Stimulated activated naive CD8-positive, alpha-beta T cell treated with anti-CD3 and anti-CD28 coated beads, Interleukin-15, Interleukin-2, amounts not matched to agents 100 U/mL and 50 U/mL, for 24 hours (primary cell): ENCODE data around the gene NTRK1.

Source experiments
- ATAC-seq: fragments of 150-1000 bp; cut with Tn5 transposase; one replicate; pipeline ENCODE4 v1.10.0; 2021
- DNase-seq: peaks from one replicate; pipeline ENCODE4 v3.0.0; 2021

The NTRK1 gene

GRCh38 chr1:156858555-156858956 is 2.1 kb upstream of the NTRK1 start:
- DNase-seq = no peak

GRCh38 chr1:156858959-156859522 is 1.6 kb upstream of the NTRK1 start, which contains the start of gene INSRR:
INSRR (minus strand) TSS chr1:156859117; CDS start chr1:156858621, 496 bp downstream.
- DNase-seq = no peak
- ATAC-seq = no peak

More at GRCh38 chr1:156858555-156858956, 2.1 kb upstream of the NTRK1 start:
- no peak for ATAC-seq

- DNase-seq = no peak
- ATAC-seq = no peak
These were observed 1.0 kb upstream of the NTRK1 start for GRCh38 chr1:156859523-156860112.

GRCh38 chr1:156860113-156860627 is 495 bp upstream of the NTRK1 start:
- ATAC-seq = peak; percentile 47
- DNase-seq = peak; percentile 76

- ATAC-seq (no peak), DNase-seq (no peak)
These were observed 1.9 kb downstream of the NTRK1 start for GRCh38 chr1:156862584-156862983.

- peak; percentile 40 for ATAC-seq
These were observed 2.4 kb downstream of the NTRK1 start for GRCh38 chr1:156862997-156863599.

GRCh38 chr1:156863631-156864030 is 3.0 kb downstream of the NTRK1 start:
- ATAC-seq = no peak

More at GRCh38 chr1:156862997-156863599, 2.4 kb downstream of the NTRK1 start:
- peak; percentile 38 for DNase-seq

GRCh38 chr1:156864796-156865195 is 4.1 kb downstream of the NTRK1 start:
- ATAC-seq (no peak), DNase-seq (no peak)

More at GRCh38 chr1:156863631-156864030, 3.0 kb downstream of the NTRK1 start:
- DNase-seq = no peak

- ATAC-seq (no peak), DNase-seq (no peak)
These were observed 4.6 kb downstream of the NTRK1 start for GRCh38 chr1:156865258-156865657.

GRCh38 chr1:156865865-156866248 is 5.2 kb downstream of the NTRK1 start:
- ATAC-seq = peak; percentile 15
- DNase-seq = no peak

GRCh38 chr1:156866249-156866909 is 5.7 kb downstream of the NTRK1 start:
- peak; percentile 34 for ATAC-seq
- peak; percentile 54 for DNase-seq

- ATAC-seq = no peak
- DNase-seq = no peak
These were observed 7.7 kb downstream of the NTRK1 start for GRCh38 chr1:156868341-156868740.

- ATAC-seq (no peak), DNase-seq (no peak)
These were observed 8.8 kb downstream of the NTRK1 start for GRCh38 chr1:156869455-156869854.

GRCh38 chr1:156873659-156874058 is 13.0 kb downstream of the NTRK1 start:
- DNase-seq = no peak
- ATAC-seq = no peak

- DNase-seq = no peak
These were observed 13.5 kb downstream of the NTRK1 start for GRCh38 chr1:156874142-156874541.

GRCh38 chr1:156874572-156875340 is 14.1 kb downstream of the NTRK1 start:
- no peak for ATAC-seq
- no peak for DNase-seq

More at GRCh38 chr1:156874142-156874541, 13.5 kb downstream of the NTRK1 start:
- no peak for ATAC-seq

- DNase-seq (no peak), ATAC-seq (no peak)
These were observed 14.6 kb downstream of the NTRK1 start for GRCh38 chr1:156875341-156875615.

- DNase-seq (no peak), ATAC-seq (no peak)
These were observed 15.6 kb downstream of the NTRK1 start for GRCh38 chr1:156876281-156876680.

- ATAC-seq (no peak), DNase-seq (no peak)
These were observed 16.9 kb downstream of the NTRK1 start for GRCh38 chr1:156877433-156878170.

- no peak for ATAC-seq
- no peak for DNase-seq
These were observed 19.2 kb downstream of the NTRK1 start for GRCh38 chr1:156879876-156880275.

GRCh38 chr1:156880473-156880872 is 19.8 kb downstream of the NTRK1 start:
- DNase-seq = no peak
- ATAC-seq = no peak

- ATAC-seq (no peak), DNase-seq (no peak)
These were observed 20.4 kb downstream of the NTRK1 start for GRCh38 chr1:156881101-156881500.
